Measurements from ENCODE around the gene PRRX2.

GRCh38 chr9:129694243-129694646 is 28.8 kb downstream of the PRRX2 start:
- TF ChIP-seq, protein P1, sequence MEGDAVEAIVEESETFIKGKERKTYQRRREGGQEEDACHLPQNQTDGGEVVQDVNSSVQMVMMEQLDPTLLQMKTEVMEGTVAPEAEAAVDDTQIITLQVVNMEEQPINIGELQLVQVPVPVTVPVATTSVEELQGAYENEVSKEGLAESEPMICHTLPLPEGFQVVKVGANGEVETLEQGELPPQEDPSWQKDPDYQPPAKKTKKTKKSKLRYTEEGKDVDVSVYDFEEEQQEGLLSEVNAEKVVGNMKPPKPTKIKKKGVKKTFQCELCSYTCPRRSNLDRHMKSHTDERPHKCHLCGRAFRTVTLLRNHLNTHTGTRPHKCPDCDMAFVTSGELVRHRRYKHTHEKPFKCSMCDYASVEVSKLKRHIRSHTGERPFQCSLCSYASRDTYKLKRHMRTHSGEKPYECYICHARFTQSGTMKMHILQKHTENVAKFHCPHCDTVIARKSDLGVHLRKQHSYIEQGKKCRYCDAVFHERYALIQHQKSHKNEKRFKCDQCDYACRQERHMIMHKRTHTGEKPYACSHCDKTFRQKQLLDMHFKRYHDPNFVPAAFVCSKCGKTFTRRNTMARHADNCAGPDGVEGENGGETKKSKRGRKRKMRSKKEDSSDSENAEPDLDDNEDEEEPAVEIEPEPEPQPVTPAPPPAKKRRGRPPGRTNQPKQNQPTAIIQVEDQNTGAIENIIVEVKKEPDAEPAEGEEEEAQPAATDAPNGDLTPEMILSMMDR (IDR thresholded peaks at IDR 0.05; ENCODE audit: low read depth, low read length, missing input control): no peak
- TF ChIP-seq YY1 (IDR thresholded peaks at IDR 0.05) (no peak), EGR1 (IDR thresholded peaks at IDR 0.05; ENCODE audit: low read depth in 2 of 2) (no peak), MAX (IDR thresholded peaks at IDR 0.05) (no peak), RAD21 (IDR thresholded peaks at IDR 0.05) (no peak), GABPA (IDR thresholded peaks at IDR 0.05 in 1 of 2, conservative IDR thresholded peaks at IDR 0.05 in 1 of 2) (no peak), HNF4G (IDR thresholded peaks at IDR 0.05) (no peak)
- TF ChIP-seq, protein P2, sequence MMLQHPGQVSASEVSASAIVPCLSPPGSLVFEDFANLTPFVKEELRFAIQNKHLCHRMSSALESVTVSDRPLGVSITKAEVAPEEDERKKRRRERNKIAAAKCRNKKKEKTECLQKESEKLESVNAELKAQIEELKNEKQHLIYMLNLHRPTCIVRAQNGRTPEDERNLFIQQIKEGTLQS (IDR thresholded peaks at IDR 0.05): no peak

All from liver (tissue), 3 donors.